NCI-H2107 treated with DMSO at 0.1 percent for 48 hours (cell line): ENCODE measurements around the gene MEF2D.

Experiments used
- DNase-seq: peaks from one replicate; lab custom pipeline; 2025; ENCODE audit not compliant: unreplicated experiment; lab: John Stamatoyannopoulos, UW

The MEF2D gene

DNA sequence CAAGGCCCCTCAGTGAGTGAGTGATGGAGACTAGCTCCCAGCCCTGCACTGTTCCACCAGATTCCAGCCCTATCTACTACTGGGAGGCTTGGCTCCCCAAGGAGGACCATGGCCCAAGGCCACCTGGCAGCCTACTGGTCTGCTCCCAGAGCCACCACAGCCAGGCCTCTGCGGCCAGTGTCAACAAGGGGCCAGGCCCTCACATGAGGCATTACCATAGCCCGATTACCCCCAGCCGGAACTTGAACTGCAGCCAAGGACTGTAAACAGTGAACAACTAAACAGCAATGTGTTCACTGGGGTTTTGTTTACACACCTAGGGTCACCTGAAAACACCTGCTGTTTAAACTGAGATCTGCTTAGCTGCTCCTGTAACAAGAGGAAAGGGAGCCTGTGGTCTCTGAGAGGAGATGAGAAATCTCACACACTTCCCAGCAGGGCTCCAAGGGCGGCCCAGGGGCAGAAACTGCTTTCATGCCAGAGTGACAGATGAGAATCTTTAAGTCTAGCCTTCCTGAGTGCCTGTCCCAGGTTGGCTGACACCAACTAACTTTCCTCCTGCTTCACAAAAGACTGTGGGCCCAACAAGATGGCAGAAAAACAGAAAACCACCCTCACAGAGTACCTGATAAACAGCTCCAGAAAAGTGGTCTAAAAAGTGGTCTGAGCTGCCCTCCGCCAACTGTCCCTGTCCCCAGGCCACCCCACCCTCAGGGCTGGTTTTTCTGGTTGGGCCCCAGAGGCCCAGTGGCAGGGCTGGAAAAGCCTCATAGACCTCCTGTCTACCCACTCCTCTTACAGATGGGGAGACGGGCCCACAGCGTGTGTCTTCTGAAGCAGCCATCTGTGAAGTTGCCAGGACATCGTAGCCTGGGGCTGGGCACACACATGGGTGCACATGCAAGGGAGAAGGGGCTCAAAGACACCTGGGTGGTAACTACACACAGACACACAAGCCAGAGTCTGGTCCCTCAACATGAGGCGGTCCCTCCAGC is 28.8 kb downstream of the MEF2D start:
- peak; percentile 98 for DNase-seq

DNA sequence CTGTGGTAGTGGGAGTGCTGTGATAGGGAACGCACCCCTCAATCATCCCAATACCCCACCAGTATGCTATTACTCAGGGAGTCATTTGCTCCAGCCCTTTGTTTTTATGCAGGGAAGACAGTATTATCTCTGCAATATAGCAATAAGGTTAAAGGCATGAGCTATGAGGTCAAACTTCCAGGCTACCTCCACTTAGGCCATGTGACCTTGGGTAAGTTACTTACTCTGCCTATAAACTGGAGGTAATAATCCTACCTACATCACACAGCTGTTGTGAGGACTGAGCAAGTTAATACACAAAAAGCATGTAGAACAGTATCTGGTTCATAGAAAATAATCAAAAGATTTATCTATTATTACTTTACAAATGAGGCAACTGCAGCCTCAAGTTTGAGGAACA is 30.1 kb downstream of the MEF2D start:
- DNase-seq: no peak

DNA sequence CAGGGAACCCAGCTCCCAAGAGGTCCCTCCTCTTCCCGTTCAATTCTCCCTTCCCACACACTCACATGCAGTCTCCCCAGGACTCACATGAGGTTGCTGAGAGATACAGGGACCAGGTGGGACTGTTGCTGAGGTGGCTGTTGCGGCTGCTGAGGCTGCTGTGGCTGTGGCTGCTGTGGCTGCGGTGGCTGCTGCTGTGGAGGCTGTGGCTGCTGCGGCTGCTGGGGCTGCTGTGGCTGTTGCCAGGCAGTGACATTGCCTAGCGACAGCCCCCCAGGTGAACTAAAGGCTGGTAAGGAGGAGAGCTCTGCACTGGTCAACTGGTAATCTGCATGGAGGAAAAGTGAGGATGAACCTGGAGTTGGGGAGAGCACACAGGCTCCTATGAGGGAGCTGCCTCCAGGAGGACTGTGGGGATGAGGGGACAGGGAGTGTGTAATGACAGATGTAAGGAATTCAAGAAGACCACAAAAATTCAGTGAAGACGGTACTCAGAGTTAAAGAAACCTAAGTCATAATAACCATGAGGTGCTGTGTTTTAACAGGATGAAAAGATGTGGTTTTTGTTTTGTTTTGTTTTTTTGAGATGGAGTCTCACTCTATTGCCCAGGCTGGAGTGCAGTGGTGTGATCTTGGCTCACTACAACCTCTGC is 31.8 kb downstream of the MEF2D start:
- DNase-seq: no peak

DNA sequence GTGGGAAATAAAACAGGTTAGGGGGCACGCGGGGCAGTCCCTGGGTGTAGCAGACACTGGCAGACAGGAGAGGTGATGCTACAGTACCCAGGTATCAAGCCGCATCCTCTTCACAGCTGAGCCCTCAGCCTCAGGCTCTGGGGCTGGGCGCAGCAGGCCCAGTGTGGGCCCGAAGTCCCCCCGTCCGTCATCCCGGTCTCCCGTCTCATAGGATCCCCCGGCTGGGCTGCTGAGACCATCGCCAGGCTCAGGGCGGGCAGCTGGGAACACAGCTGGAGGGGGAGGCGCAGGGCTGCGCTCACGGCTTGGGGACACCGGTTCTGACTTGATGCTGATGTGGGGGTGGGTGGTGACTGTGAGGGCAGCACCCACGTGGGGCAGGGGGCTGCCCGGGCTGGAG is 32.7 kb downstream of the MEF2D start:
- no peak for DNase-seq

DNA sequence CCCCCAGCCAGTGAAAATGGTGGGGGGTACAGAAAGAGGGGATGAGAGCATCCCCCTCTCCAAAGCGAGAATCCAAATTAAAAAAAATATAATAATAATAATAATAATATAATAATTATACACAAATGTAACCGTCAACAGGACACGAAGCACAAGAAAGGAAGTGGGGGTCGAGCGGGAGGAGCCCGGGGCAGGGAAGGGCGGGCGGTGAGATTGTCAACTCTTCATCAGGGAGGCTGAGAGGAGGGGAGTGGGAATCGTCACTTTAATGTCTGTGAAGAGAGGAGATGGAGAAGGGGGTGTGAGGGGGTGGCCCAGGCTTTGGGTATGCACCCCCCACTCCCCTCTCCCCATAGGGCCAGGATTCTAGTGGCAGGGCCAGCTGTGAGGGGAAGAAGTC is 33.2 kb downstream of the MEF2D start:
- DNase-seq: no peak

DNA sequence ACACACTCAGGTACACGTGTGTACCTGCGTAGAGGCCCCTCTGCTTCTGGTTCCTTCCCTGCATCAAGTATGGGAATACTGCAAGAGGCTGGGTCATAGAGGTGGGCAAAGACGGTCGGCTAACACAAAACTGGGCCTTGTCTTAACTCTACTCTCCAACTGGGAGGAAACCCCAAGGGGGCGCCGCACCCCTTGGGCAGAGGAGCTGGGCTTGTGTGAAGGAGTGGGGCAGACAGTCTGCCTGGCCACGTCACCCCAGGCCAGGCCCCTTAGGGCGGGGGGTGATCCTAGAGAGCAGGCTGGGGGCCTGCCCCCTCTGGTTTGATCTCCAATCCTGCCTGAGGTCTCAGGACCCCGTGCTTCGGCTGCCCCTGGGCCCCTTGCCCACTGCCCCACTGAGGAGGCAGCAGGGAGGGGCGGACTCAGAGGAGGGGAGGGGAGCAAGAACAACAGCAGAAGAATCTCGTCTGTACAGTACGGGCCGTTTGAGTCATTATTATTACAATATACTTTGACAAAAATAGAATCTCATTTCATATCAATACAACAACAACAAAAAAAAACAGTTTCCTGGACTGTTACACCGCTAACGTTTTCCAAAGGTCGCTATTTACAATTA is 34.7 kb downstream of the MEF2D start:
- DNase-seq: no peak

DNA sequence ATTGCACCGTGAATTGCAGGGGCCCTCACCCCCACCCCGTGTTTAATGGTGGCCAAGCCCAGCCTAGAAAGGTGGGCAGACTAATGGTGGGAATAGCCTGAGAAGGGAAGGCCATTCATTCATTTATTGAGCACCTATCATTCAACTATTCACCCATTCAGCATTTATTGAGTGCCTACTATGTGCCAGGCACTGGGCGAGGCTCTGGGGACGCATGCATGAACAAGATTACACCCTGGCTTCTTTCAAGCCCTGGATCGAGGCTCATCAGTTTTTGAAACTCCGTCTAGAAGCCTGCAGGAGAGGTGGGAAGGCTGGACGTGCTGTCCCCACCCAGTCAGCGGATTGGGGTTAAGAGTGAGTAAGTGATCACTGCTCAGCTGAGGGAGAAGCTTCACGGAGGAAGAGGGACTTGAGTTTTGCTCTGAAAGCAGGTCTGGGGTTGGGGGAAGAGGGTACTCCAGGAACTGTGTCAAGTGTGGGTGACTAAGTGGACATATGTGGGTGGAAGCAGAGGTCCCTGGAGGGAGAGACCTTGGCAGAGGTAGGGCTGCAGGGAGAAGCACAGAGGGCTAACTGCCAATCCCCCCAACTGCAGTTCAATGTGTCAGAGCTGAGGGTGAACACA is 35.6 kb downstream of the MEF2D start:
- no peak for DNase-seq

DNA sequence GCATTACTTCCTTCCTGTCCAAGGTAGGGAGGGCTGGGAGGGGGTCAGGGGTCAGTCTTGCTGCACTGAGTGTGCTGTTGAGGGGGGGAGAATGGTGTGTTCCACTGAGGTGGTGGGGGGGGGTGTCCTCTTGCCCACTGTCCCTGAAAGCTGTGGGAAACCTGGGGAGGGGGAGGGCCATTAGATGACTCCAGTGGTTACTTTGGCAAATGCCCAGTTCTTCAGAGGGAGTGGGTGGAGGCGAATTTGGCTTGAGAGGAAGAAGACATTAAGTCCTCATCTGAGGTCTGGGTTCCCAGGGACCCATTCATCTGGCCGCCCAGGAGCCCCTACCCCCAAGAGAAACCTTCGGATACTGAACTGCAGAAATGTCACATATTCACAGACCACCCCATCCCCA is 36.2 kb downstream of the MEF2D start:
- no peak for DNase-seq

DNA sequence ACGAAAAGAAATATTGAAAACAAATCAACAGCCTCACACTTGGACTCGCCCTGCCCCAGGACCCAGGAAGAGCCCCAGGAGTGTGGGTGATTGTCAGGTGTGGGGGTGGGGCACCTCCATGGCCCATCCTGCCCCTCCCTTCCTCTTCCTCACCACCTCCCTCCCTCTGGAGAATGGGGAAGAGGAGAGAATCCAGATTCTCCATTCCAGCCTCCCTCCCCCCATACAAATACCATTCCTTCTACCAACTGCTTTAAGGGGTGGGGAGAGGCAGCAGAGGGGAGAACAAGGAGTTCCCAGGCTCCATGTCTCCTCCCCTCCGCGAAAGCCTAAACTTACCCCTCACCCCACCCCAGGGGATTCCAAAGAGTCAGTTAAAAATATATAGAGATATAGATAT is 36.7 kb downstream of the MEF2D start:
- DNase-seq: no peak

DNA sequence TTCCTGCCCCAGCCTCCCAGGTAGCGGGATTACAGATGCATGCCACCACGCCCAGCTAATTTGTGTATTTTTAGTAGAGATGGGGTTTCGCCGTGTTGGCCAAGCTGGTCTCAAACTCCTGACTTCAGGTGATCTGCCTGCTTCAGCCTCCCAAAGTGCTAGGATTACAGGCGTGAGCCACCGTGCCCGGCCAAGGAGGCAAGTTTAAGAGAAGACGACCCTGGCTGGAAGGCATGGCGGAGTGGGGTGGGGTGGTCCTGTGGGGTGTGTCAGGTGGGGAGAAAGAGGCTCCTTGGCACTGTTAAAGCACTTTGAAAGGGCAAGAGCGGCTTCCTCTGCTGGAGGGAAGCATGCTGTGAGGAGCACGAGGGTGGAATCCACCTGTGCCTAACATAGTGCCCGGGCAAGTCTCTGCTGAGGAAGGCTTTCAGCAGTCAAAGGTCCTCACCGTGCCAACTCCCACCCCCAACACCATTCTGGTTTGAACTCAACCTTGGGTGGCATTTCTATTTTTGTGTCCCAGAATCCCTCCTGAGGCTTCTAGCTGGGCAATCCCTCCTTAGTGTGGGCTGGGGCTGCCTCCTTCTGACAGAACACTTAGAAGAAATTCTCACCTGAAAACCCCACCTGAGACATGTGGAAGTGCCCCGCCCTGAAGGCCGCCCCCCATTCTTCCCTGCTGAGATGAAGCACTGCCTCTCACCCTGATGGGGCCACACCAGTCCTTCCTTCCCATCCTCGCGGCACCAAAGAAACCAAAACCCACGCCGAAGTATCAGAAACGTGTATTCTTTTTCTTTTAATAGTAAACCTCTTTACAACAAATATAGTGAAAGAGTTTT is 37.4 kb downstream of the MEF2D start:
- DNase-seq: no peak

DNA sequence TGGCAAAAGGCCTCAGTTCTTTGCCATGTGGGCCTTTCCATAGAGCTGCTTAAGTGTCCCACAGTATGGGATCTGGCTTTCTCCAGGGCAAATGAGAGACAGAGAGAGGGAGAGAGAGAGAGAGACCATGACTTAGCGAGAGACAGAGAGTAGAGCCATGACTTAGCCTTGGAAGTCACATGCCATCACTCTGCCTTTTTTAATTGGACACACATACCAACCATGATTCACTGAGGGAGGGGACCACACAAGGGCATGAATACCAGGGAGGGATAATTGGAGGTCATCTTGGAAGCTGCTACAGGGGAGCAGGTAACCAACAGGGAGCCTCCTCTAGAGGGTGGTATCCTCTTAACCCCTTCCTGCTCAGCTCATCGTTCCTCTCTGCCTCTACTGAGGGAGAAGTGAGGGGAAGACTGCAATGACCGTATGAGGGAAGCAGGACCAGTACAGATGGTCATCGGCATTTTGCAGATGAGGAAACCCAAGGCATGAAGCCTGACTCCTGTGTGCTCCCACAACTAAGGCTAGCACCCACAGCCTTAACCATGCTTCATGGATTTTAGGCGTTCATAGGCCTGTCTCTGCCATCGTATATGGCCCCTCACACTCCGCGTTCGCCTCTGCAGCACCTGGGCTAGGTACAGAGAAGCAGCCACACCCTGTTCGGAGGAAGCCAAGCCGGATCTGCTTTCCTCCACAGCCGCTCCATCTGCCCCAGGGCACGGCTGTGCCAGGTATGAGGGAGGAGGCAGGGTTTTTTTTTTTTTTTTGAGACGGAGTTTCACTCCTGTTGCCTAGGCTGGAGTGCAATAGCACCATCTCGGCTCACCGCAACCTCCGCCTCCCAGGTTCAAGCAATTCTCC is 38.6 kb downstream of the MEF2D start:
- DNase-seq: no peak

DNA sequence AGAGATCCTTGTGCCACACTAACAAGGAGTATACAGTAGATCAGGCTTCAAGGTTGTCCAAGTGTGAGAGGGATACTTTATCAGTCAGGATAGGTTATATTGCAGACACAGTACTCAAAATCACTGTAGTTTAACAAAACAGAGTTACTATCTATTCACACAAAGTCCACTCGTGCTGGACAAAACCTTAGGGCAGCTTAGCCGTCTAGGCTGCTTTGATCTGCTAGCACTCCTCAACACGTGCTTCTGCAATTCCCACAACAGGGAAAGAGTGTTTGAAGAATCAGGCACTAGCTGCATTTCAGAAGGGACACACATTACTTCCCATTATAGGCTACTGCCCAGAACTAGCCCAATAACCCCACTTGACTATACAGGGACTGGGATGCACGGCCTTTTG is 39.5 kb downstream of the MEF2D start:
- DNase-seq: no peak

DNA sequence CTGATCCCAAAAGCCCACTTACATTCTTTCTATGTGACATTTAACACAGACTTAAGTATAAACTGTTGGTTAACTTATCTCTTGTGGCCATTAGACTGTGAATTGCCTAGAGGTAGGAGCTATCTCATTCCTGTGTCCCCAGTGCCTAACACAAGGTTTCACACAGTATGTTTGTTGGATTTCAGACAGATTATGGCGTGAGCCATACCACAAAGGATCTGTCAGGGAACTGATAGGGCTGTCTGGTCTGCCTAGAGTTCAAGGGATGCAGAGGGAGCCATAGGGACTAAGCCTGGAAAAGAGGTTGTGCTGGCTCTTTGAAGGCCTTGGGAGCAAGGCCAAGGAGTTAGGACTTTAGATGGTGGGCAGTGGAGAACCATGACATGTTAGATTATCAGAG is 40.0 kb downstream of the MEF2D start:
- no peak for DNase-seq

DNA sequence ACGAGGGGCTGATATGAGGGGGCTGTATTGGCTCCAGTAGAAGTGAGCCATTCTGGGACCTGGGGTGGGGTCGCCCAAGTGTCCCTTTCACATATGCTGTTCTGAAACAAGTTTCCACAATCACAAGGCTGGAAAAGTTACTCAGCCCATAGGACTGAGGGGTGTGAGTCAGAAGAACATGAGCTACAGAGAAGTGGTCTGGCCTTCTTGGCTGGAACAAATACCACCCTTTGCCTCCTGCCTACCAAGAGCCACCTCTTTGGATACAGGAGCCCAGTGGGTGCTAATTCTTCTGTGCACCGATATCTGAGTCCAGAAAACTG is 42.4 kb downstream of the MEF2D start:
- DNase-seq: no peak

DNA sequence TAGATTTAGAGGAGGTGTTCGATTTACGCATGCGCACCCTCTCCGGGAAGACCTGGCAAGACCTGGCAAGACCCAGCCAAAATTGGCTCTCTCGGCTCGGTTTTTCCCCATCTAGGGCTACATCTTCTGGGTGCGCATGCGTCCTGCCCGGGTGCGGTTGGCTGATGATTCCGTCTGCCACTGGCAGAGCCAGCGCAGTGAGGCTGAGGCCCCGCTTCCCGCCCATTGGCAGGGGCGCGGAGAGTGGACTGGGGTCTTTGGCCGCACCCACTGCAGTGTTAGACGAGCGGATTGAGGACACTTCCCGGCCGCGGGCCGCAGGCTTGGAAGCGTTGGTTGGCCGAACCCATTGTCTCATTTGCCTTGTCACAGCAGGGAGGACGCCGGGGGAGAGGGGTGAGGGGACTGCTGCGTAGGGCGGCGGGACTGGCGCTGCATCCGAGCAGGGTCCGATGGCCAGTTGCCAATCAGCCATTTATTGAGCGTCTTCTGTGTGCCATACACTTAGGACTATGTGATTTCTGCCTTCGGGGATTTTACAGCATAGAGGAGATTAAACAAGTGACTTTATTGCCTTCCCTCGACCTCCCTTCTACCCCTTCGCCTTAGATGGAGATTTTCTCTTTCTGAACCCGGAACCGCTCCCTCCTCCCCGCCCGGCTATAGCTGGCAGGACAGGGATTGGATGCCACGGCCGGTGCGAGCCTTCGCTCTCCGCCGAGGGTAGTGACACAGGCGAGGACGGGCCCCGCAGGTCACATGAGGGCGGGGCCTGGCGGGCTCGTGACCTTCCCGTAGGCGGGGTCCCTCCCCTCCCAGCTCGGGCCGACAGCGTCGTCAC is 43.7 kb downstream of the MEF2D start:
- DNase-seq: peak; percentile 99

DNA sequence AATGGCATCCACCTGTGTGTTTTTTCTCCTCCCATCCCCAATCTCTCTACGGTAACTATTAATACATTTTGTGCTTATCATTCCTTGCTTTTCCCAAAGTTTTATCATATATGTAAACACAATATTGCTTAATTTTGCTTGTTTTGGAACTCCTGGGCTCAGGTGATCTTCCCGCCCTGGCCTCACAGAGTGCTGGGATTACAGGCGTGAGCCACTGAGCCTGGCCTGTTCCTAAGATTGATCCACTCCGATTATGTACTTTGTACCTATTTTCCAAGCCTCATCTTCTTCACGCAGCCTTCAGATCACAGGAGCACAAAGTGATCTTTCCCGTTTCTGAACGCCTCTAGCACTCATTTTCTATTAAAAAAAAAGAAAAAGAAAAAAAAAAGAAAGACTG is 45.2 kb downstream of the MEF2D start:
- no peak for DNase-seq

DNA sequence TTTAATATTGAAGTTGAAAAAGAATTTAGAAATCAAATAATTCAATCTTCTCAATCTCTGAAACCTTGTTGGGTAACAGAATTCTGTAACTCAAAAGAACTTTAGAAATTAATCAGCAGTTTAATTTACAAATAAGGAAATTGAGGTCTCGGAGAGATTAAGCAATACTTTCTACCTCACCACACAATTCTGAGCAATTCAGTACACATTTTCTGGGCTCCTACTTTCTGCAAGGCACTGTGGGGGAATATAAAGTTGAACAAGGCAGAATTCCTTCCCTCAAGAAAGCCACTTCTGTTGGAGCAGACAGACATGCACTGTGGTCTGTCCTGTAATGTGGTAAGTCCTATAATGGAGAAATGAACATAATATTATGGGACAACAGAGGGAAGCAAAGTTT is 47.7 kb downstream of the MEF2D start:
- no peak for DNase-seq

DNA sequence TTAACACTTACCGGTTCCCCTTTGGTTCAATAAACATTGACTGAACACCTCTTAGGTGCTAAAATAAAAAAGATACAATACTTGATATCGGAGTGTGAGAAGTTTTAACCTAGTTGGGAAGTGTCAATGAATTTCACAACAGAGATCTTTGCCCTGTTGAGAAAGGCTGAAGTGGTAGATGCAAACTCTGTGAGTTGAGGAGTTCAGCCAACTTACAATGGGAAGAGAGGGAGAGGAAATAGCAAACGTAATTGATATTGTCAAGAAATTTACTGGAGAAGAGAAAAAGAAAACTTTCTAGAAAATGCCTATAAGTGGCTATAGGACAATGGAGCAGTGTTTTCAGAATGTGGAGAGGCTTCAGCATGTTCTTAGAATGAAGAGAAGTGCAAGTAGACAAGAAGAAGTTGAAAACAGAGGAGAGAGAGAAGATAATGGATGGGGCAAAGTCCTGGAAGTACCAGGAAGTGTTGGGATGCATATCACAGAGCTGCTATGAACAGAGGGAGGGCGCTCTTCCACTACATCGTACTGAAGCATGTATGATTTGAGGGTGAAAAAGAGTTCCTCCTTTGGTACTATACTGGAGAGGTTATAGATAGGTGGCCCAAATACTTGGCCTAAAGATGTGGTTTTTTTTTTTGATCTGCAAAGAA is 48.9 kb downstream of the MEF2D start:
- no peak for DNase-seq
